Erythroblast (primary cell): ENCODE results near the gene APOA4.
A peak's percentile ranks its signal among the peaks of the same experiment; 100 is the strongest.
"Not testable (repeated sequence)": the region's sequence is repeated elsewhere in the genome, so short reads cannot be mapped to it uniquely, and the experiment has no call there.

Source experiments
- DNase-seq, 2 experiments: peaks; one replicate each; lab custom pipeline; 2025; lab: John Stamatoyannopoulos, UW
- GATA1 ChIP-seq: IDR thresholded peaks from 2 replicates; pipeline ENCODE4 v1.6.1; 2011; ENCODE audit warnings: low read depth, mild to moderate bottlenecking, control low read depth, low read length, moderate library complexity
- POLR2A ChIP-seq: IDR thresholded peaks from 2 replicates; pipeline ENCODE4 v1.6.1; 2011; ENCODE audit warnings: mild to moderate bottlenecking, low read length

APOA4 gene

GRCh38 chr11:116840746-116841296 is 17.7 kb upstream of the APOA4 start:
- TF ChIP-seq GATA1 (no peak), POLR2A (no peak)
- DNase-seq = no peak

- no peak for DNase-seq
- no peak for TF ChIP-seq GATA1
- no peak for TF ChIP-seq POLR2A
Measured at GRCh38 chr11:116840224-116840745, 17.2 kb upstream of the APOA4 start.

GRCh38 chr11:116838321-116839084 is 15.4 kb upstream of the APOA4 start:
- no peak for DNase-seq
- TF ChIP-seq POLR2A (no peak), GATA1 (no peak)

GRCh38 chr11:116837231-116838091 is 14.4 kb upstream of the APOA4 start, which contains the start of gene APOA1:
Gene APOA1 (minus strand): TSS chr11:116837622. CDS start chr11:116837387, 235 bp downstream.
- no peak for TF ChIP-seq POLR2A
- TF ChIP-seq GATA1 = no peak
- DNase-seq = no peak

- no peak for DNase-seq
- TF ChIP-seq GATA1 (no peak), POLR2A (no peak)
Measured at GRCh38 chr11:116836632-116836991, 13.5 kb upstream of the APOA4 start.

- TF ChIP-seq POLR2A = no peak
- no peak for TF ChIP-seq GATA1
Measured at GRCh38 chr11:116835791-116836631, 12.9 kb upstream of the APOA4 start.

GRCh38 chr11:116835042-116835772 is 12.1 kb upstream of the APOA4 start:
- TF ChIP-seq GATA1 (no peak), POLR2A (no peak)

More at GRCh38 chr11:116835791-116836631, 12.9 kb upstream of the APOA4 start:
- DNase-seq = peak; percentile 77 to 87

GRCh38 chr11:116834535-116835041 is 11.5 kb upstream of the APOA4 start:
- DNase-seq = not testable (repeated sequence)

More at GRCh38 chr11:116835042-116835772, 12.1 kb upstream of the APOA4 start:
- DNase-seq = no peak

- no peak for DNase-seq
- TF ChIP-seq POLR2A (no peak), GATA1 (no peak)
Measured at GRCh38 chr11:116833816-116834534, 10.9 kb upstream of the APOA4 start.

GRCh38 chr11:116833491-116833815 is 10.3 kb upstream of the APOA4 start:
- DNase-seq = no peak

GRCh38 chr11:116832350-116833290 is 9.5 kb upstream of the APOA4 start:
- TF ChIP-seq POLR2A (no peak), GATA1 (no peak)
- DNase-seq = no peak

More at GRCh38 chr11:116833491-116833815, 10.3 kb upstream of the APOA4 start:
- TF ChIP-seq GATA1 (no peak), POLR2A (no peak)
